Measurements from ENCODE around the gene CLBA1. TPM values are rescaled to one million over a fixed set of nuclear protein-coding genes. Genes with fewer than 3 reads are reported as not detected.

The CLBA1 gene
- total and polyA plus RNA-seq, 5 donors: 1.8 to 4.2 (median 3.1) TPM

DNA sequence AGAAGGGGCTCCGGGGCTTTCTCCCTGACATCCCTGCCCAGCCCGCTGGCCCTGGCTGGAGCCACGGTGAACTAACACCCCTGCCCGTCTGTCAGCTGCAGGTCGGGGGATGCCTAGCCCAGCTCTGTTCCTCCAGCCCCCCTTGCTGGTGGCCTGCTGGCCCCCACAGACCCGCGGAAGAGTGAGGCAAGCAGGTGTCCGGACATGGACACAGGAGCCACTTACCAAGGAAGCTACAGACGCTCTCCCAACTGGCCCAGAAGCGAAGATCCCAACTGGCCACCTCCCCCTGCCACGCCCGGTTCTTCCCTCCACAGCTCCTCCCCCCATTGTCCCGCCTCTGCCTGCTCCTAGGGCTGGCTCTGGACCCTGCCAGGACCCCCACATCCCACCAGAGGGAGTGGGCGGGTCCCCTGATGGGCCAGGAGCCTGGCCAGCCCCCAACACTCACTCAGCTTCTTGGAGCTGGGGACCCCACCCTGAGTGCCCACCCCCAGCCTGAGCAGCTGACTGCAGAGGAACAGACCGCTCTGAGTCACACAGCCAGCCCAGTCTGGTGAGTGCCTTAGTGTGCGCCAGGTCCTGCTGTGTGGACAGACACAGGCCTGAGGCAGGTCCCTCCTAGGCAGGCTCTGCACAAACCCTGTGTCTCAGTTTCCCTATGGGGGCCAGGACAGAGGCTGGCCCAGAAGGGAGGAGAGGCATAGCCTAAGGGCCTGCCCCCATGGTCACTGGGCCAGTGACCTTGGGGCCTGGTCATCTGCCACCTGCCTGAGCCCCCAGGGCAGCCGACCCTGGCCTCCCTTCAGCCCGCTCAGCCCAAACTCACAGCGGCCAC, 15.1 kb upstream of the CLBA1 start:
- H3K27ac ChIP-seq (ENCODE audit: low read length): no peak overlapping the region
- DNase-seq (peak; percentile 76 to 85 (median 79)), ATAC-seq (peak in 1 of 2 donors; percentile 31)
- WGBS: 71% methylated on average over 19 of the region's 19 CpGs
- no peaks in the 10 kb centered on the region for H3K9me3 ChIP-seq (ENCODE audit: control insufficient read depth, low read length)
- H3K4me3 ChIP-seq (ENCODE audit: low read length): no peak overlapping the region
- peaks cover 9% of the 10 kb centered on the region for H3K4me1 ChIP-seq (ENCODE audit: control insufficient read depth, insufficient read depth, low read length)
- no peaks in the 10 kb centered on the region for H3K27me3 ChIP-seq (ENCODE audit: control insufficient read depth, insufficient read depth)
- intact Hi-C loops (cut with DNase I): no loop called here

DNA sequence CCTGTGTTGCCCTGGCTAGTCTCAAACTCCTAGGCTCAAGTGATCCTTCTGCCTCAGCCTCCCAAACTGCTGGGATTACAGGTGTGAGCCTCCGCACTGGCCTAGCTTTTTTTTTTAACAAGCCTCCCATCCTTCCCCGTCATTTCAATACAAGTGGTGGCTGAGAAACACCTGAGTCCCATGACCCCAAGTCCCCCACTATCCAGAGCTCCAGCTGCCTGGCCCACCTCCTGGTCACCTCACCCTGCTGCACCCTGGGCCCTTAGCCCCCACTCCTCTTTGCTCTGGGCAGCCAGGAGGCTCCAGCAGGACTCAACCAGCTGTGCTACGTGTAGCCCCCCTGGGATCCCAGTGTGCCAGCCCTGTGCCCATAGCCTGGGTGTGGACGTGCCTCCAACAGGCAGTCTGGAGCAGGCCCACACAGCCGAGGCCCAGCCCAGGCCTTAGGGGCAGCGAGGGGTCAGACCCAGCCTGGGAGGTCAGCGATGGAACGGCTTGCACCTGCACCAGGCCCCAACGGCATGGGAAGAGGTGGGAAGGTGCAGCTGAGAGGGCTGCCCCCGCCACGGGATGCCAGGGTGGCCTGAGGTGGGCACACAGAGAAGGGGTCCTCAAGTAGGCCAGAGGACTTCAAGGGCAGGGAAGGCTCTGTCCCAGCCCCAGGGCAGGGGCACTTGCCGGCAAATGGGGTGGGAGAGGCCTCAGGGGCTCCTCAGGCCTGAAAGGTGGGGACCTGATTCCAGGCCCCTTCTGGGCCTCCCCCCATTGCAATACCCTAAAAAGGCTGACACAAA, 13.9 kb upstream of the CLBA1 start:
- H3K27ac ChIP-seq (ENCODE audit: low read length): no peak overlapping the region
- H3K9me3 ChIP-seq (ENCODE audit: control insufficient read depth, low read length): no peaks in the 10 kb centered on the region
- peaks cover 9% of the 10 kb centered on the region for H3K4me1 ChIP-seq (ENCODE audit: control insufficient read depth, insufficient read depth, low read length)
- DNase-seq: peak in 2 of 3 donors; percentile 46 to 51
- intact Hi-C loops (cut with DNase I): no loop called here
- ATAC-seq: no peak
- no peak overlapping the region for H3K4me3 ChIP-seq (ENCODE audit: low read length)
- 96% methylated on average over 12 of the region's 12 CpGs for WGBS
- H3K27me3 ChIP-seq (ENCODE audit: control insufficient read depth, insufficient read depth): no peaks in the 10 kb centered on the region

DNA sequence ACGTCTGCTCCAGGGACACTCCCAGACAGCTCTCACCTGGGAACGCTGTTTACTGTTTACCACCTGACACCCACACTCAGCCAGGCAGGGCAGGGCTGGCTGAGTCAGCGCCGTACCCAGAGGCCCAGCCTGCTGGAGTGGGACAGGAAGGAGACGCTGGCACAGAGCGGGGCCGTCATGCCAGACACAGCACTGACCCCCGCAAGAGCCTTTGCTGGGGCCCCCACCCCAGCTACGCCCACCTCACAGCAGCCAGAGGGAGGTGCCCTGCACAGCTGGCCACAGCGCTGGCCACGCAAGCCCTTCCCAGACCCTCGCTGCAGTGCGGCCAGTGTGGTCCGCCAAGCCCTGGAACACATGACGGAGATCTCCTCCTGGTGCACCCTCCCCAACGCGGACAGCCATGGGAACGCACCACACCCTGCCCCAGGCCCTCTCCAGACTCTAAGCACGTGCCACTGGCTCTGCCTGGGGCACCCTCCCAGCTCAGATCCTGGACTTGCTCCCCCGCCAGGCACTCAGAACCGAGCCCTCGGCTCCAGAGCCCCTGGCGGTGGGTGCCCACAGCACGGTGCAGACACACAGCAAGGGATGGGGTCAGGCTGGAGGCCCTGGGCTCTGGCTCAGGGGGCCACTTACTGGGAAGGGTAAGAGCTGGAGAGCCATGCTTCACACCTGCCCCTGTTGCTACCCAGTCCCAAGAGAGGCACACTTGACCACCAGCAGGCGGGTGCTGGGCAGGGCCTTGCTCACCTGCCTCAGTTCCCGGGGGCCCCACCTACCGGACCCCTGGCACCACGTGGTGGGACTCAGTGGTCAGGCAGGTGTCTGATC, 13.1 kb upstream of the CLBA1 start:
- no peaks in the 10 kb centered on the region for H3K9me3 ChIP-seq (ENCODE audit: control insufficient read depth, low read length)
- peaks cover 7% of the 10 kb centered on the region for H3K4me1 ChIP-seq (ENCODE audit: control insufficient read depth, insufficient read depth, low read length)
- H3K4me3 ChIP-seq (ENCODE audit: low read length): no peak overlapping the region
- H3K27me3 ChIP-seq (ENCODE audit: control insufficient read depth, insufficient read depth): no peaks in the 10 kb centered on the region
- DNase-seq: peak; percentile 37 to 68 (median 59)
- peak overlapping the region; percentile 22 for H3K27ac ChIP-seq (ENCODE audit: low read length)
- intact Hi-C loops (cut with DNase I): no loop called here
- 86% methylated on average over 28 of the region's 28 CpGs for WGBS
- no peak for ATAC-seq

DNA sequence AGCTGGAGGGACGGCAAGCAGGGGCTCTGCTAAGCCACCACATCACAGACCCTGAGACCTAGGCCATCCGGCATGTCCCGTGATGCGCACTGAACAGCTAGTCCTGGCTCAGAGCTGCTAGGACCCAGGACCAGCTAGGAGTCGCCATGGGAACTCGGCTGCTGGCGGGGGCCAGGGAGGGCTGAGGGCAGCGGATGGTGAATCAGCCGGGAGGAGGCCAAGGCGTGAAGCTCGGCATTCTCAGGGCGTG, 12.5 kb upstream of the CLBA1 start:
- no peaks in the 10 kb centered on the region for H3K27me3 ChIP-seq (ENCODE audit: control insufficient read depth, insufficient read depth)
- no peak overlapping the region for H3K4me3 ChIP-seq (ENCODE audit: low read length)
- peak overlapping the region; percentile 22 for H3K27ac ChIP-seq (ENCODE audit: low read length)
- DNase-seq: peak; percentile 88 to 92 (median 91)
- H3K4me1 ChIP-seq (ENCODE audit: control insufficient read depth, insufficient read depth, low read length): peaks cover 10% of the 10 kb centered on the region
- 61% methylated on average over 12 of the region's 12 CpGs for WGBS
- intact Hi-C loops (cut with DNase I): no loop called here
- no peaks in the 10 kb centered on the region for H3K9me3 ChIP-seq (ENCODE audit: control insufficient read depth, low read length)
- peak; percentile 73 to 82 for ATAC-seq

DNA sequence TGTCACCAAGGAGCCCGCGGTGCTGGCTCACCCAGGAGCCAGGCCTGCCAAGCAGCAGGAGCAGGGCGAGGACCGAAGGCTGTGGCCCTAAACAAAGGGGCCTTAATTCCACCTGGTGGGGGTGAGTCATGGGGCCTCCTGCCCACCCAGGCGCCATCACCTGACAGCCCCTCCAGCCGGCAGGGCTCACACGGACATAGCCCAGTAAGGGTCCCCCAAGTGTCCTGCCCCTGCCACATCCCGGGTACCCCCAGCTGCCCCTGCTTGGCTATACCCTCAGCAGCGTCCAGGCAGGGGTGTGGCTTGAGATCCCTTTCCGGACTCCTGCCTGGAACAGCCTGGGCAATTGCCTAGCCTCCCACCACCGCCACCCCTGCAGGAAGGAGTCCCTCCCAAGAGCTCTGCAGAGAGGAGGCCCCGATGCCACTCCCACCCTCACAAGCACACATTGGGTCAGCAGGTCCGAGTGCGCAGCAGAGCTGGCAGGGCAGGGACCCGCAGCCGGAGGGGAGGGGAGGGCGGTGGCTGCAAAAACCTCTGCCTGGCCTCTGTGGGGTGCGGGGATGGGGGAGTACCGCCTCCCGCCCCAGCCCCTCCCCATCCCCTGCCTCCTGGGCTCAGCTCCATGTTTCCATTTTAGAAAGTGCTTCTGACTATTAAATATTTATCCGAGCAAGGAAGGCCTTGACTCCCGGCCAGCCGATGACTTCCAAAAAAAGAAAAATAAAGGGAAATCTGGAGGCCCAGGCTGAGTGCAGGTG, 12.0 kb upstream of the CLBA1 start:
- ATAC-seq (peak; percentile 48 to 74), DNase-seq (peak; percentile 81 to 89 (median 85))
- 32% methylated on average over 23 of the region's 23 CpGs for WGBS
- Histone ChIP-seq H3K4me3 (ENCODE audit: low read length) (no peak overlapping the region), H3K4me1 (ENCODE audit: control insufficient read depth, insufficient read depth, low read length) (peaks cover 10% of the 10 kb centered on the region), H3K27ac (ENCODE audit: low read length) (peak overlapping the region; percentile 13), H3K27me3 (ENCODE audit: control insufficient read depth, insufficient read depth) (no peaks in the 10 kb centered on the region), H3K9me3 (ENCODE audit: control insufficient read depth, low read length) (no peaks in the 10 kb centered on the region)
- intact Hi-C loops (cut with DNase I): loop anchor here in 1 of 4 donors (2.0 kb wide), 1 partner anchor 113 kb away; no protein-coding TSS in a partner anchor

DNA sequence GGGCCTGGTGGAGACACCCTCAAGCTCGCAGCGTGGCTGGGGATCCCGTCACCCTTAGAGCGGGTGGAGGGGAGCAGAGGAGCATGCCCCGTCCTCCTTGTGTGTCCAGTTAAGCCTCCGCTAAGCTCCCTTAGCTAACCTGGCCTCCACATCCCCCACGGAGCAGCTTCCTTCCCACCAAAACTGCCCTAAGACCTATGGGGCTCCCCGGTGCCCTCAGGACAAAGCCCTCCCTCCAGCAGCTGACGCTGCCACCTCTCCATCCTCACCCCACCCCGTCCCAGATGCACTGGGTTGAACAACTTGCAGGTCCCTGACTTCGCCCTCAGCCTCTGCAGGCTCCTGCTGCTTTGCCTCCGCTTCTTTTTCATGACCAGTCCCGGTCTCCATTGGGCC, 11.4 kb upstream of the CLBA1 start:
- intact Hi-C loops (cut with DNase I): loop anchor here in 1 of 4 donors (2.0 kb wide), 1 partner anchor 113 kb away; no protein-coding TSS in a partner anchor
- H3K4me3 ChIP-seq (ENCODE audit: low read length): no peak overlapping the region
- no peaks in the 10 kb centered on the region for H3K27me3 ChIP-seq (ENCODE audit: control insufficient read depth, insufficient read depth)
- H3K4me1 ChIP-seq (ENCODE audit: control insufficient read depth, insufficient read depth, low read length): peaks cover 10% of the 10 kb centered on the region
- H3K27ac ChIP-seq (ENCODE audit: low read length): no peak overlapping the region
- no peaks in the 10 kb centered on the region for H3K9me3 ChIP-seq (ENCODE audit: control insufficient read depth, low read length)
- DNase-seq: no peak
- WGBS: 63% methylated on average over 13 of the region's 13 CpGs
- ATAC-seq: no peak

DNA sequence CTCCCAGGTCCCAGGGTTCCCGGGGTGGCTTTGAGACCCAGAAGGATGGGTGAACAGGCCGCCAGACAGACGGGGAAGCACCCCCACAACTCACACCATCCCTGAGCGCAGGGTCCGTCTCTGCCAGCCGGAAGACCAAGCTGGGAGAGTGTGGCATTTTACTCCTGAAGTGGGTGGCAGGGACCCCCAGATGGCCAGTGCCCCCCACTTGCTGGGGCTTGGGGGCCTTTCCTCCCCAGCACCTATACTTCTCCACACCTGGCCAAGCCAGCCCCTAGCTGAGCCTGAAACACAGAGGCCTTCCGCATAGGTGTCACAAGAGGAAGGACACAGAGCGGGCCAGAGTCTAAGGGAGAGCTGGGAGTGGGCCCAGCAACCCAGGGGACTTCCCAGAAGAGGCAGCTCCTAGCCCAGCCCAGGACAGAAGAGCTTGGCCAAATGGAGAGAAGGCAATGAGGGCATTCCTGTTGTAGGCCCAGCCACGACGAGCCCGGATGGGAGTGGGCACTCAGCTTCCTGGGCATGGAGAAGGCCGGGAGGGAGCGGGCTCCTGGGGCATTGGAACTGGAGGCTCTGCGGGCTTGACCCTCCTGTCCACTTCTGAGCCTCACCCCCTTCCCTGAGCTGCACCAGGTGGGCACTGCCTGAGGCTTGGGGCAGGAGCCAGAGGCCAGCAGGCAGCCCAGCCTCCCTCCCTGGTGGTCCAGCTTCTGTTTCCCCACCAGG, 10.8 kb upstream of the CLBA1 start:
- DNase-seq: peak in 2 of 3 donors; percentile 38 to 51
- H3K4me1 ChIP-seq (ENCODE audit: control insufficient read depth, insufficient read depth, low read length): peaks cover 10% of the 10 kb centered on the region
- 95% methylated on average over 14 of the region's 14 CpGs for WGBS
- H3K9me3 ChIP-seq (ENCODE audit: control insufficient read depth, low read length): no peaks in the 10 kb centered on the region
- H3K27me3 ChIP-seq (ENCODE audit: control insufficient read depth, insufficient read depth): no peaks in the 10 kb centered on the region
- no peak for ATAC-seq
- intact Hi-C loops (cut with DNase I): loop anchor here in 2 of 4 donors (1.0 to 5.0 kb wide), 3 partner anchors 67 to 112 kb away; no protein-coding TSS in a partner anchor
- no peak overlapping the region for H3K4me3 ChIP-seq (ENCODE audit: low read length)
- no peak overlapping the region for H3K27ac ChIP-seq (ENCODE audit: low read length)

DNA sequence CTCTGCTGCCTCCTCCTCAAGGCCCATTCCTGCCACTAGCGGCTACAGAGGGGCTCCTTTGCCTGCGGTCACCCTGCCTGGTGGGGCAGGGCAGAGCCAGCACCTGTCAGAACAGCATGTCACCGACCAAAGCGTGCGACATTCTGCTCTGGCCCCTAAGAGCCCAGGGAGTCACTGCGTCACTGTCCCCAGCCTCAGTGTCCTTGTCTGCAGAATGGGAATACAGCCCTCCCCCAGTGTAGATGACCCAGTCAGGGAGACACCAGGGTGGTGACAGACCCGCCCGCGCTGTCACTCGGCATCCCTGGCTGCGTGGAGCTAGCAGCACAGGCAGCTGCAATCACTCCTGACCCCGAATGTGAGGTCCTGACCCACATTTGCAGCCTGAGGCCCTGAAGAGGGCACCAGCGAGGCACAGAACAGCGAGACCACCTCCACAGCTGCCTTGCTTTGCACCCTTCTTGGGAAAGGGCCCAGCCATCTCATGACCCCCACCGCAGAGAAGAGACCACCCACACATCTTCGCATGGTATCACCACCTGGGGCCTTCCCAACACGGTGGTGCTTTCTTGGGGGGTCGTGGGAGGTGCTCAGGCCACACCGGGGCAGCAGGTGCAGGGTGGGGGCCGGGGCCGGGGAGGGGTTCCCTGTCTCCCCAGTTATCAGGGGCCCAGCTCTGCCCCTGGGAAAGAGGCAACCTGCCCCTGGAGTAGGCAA, 9.9 kb upstream of the CLBA1 start:
- intact Hi-C loops (cut with DNase I): loop anchor here in 2 of 4 donors (1.0 to 5.0 kb wide), 3 partner anchors 67 to 111 kb away; no protein-coding TSS in a partner anchor
- Histone ChIP-seq H3K27ac (ENCODE audit: low read length) (no peak overlapping the region), H3K9me3 (ENCODE audit: control insufficient read depth, low read length) (no peaks in the 10 kb centered on the region), H3K4me1 (ENCODE audit: control insufficient read depth, insufficient read depth, low read length) (peaks cover 10% of the 10 kb centered on the region), H3K27me3 (ENCODE audit: control insufficient read depth, insufficient read depth) (no peaks in the 10 kb centered on the region), H3K4me3 (ENCODE audit: low read length) (no peak overlapping the region)
- peak in 2 of 3 donors; percentile 42 to 53 for DNase-seq
- ATAC-seq: no peak
- WGBS: 55% methylated on average over 21 of the region's 21 CpGs

DNA sequence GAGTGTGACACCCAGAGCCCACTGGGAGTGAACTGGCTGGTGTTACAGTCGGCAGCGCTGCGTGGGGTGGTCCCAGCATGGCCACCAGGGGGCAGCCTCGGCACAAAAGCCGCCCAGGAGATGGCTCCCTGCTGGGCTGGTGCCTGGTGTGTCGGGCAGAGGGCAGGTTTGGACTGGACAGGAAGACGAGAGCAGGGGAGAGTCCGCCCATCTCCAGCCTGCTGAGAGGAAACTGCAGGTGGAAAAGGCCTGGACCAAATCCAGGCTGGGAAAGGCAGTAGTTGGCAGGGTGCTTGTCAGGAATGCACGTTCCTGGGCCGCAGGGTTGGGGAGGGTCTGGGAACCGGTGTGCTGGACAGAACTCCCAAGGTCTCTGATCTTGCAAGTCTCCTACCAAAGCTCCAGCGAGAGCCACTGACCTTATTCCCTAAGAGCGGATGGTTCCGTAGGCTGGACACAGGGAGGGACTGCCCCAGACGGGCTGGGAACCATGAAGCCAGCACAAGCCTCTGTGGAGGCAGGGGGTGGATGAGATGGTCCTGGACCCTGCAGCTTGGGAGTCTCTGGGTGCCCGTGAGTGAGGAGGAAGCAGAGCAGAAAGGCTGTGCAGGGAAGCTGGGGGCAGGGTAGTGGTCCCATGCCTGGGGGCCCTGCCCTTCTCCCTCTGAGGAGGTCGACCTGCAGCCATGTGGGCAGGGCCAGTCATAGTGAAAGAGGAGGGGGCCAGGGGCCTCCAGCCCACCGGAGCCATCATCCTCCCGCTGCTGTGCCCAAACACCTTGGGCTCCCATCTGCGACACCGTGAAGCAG, 9.2 kb upstream of the CLBA1 start:
- no peak overlapping the region for H3K27ac ChIP-seq (ENCODE audit: low read length)

More for the DNA sequence above, 9.2 kb upstream of the CLBA1 start:
- Histone ChIP-seq H3K4me3 (ENCODE audit: low read length) (no peak overlapping the region), H3K4me1 (ENCODE audit: control insufficient read depth, insufficient read depth, low read length) (peaks cover 10% of the 10 kb centered on the region), H3K9me3 (ENCODE audit: control insufficient read depth, low read length) (no peaks in the 10 kb centered on the region), H3K27me3 (ENCODE audit: control insufficient read depth, insufficient read depth) (no peaks in the 10 kb centered on the region)
- peak; percentile 84 to 94 (median 92) for DNase-seq
- 41% methylated on average over 21 of the region's 21 CpGs for WGBS
- peak; percentile 38 to 49 for ATAC-seq
- intact Hi-C loops (cut with DNase I): loop anchor here in 1 of 4 donors (5.0 kb wide), 1 partner anchor 66 kb away; no protein-coding TSS in a partner anchor

Measured in right cardiac atrium (tissue), 5 donors.